ENCODE measurements around the gene TLE1.

Gene TLE1

DNA sequence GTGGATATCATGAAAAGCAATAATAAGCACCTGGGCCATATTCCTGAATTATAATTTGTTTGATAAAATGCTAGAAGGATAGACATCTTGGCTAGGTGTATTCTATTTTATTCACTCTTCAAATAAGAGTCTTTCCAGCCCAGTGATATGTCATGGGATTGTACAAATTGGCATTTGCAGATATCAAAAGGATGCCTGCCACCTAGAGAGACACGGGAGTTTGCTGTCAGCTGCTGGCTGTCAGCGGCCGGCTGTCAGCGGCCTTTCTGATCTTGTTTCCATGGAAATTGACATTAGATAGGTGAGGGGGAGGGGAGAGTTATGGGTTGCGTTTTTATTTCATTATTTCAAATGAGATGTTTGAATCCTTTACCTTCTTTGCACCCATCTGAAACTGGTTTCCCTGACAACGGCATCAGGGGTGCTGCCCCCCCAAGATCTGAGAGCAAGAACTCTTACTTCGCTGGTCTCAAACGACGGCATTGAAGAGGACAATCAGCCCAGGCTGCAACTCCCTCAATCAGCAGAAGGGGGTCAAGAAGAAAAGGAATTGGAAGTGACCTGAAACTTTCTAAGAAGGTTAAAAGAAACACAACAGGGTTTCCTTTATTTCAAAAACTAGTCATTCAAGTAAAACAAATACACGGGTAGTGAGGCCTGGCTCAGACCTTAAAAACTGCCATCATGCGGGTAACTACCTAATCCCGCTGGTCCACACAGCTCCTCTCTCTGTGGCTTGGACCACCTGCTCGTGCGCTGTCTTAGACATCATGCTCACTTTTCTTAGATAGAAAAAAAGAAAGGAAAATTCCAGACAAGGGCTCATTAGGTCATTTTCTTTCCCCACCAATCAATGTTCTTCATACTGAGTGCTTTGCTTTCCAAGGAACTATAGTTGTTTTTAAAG lies 115.7 kb downstream of the TLE1 start:
- DNase-seq, result no peak

DNA sequence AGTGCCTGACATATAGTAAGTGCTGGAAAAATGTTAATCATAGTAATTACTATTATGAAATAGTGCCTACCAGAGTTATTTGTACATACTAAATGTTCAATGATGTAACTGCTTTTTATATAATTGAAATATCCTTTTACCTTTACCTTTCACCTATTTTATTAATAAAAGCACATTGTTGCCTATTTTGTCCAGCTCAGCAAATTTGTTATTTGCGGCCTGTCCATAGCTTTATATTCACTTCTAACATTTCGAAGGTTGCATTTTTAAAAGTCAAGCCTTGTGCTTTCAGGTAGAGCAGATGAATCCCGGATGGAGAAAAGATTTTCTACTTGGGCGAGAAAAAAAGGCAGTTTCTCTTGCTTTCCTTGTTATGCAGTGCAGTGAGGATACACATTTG lies 119.3 kb downstream of the TLE1 start:
- DNase-seq, result no peak

DNA sequence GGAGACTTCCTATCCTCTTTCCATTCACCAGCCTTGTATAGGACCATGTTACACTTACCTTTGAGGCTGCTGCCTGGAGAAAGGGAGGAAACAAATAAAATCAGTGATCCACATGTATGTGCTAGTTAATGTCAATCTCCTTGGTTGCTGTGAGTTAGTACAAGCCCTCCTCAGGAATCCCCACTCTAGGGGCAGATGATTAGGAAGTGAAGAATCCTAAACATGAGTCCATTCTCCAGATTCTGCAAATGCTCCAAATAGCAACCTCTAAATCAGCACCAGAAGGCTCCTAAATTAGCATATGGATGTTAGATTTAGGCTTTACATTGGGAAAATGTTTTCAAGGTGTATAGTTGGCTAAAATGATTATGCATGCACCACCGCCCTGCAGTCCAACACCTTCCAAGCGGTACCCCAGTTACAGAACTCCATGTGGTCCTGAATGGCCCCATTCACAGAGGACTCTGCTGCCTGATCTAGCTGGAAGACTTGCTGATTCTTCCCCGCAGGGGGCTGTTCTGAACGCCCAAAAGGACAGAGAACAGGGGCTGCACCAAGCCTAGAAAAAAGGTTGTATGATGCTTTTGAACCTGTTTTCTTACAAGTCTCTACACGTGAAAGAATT lies 123.2 kb downstream of the TLE1 start:
- no peak for DNase-seq

- no peak for DNase-seq
These were observed 123.7 kb downstream of the TLE1 start for GRCh38 chr9:81565609-81566008.

- no peak for DNase-seq
These were observed 124.2 kb downstream of the TLE1 start for GRCh38 chr9:81565144-81565543.

DNA sequence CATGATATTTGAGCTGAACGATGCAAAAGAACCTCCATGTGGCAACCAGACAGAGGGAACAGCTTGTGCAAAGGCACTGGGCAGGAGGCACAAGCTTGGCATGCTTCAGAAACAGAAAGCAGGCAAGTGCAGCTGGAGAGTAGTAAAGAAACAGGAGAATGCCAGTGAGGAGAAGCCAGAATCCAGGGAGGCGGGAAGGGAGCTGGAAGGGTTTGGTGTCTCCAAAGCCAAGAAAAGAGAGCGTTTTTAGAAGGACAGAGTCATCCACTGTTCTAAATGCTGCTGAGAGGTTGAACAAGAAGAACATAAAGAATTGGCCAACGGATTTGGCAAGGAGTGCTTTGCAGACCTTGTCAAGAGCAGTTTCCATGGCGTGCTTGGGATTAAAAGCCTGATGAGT lies 124.7 kb downstream of the TLE1 start:
- no peak for DNase-seq

DNA sequence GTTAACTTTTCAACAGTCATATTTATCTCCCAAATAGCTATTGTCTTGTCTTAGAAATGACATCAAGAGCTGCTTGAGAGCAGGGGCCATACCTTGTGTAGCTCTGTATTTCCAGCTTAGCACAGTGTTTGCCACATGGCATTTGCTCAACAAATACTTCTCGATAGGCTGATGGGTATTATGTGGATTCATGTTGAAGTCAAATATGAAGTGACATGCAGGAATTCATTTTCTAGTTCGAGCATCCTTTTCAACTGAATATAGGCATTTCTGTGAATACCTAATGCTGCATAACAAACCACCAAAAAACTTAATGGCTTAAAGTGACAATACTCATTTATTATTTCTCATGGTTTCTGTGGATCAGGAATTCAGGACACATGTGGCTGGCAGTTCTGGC lies 125.6 kb downstream of the TLE1 start:
- DNase-seq, result no peak

DNA sequence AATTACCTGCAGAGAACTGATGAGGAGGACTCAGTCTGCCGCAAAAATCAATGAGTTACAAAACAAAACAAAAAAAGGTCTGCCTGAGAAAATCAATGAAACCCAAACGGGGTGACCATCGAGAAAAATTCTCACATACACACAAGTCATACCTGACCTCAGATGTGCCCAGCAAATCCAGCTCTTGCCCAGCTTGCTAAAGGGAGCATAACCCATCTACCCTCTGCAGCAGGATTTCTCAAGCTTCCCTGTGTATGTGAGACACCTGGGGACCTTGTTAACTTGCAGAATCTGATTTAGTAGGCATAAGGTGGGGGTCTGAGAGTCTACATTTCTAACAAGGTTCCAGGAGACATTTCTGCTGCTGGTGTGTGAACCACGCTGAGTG lies 126.3 kb downstream of the TLE1 start:
- DNase-seq, result no peak

DNA sequence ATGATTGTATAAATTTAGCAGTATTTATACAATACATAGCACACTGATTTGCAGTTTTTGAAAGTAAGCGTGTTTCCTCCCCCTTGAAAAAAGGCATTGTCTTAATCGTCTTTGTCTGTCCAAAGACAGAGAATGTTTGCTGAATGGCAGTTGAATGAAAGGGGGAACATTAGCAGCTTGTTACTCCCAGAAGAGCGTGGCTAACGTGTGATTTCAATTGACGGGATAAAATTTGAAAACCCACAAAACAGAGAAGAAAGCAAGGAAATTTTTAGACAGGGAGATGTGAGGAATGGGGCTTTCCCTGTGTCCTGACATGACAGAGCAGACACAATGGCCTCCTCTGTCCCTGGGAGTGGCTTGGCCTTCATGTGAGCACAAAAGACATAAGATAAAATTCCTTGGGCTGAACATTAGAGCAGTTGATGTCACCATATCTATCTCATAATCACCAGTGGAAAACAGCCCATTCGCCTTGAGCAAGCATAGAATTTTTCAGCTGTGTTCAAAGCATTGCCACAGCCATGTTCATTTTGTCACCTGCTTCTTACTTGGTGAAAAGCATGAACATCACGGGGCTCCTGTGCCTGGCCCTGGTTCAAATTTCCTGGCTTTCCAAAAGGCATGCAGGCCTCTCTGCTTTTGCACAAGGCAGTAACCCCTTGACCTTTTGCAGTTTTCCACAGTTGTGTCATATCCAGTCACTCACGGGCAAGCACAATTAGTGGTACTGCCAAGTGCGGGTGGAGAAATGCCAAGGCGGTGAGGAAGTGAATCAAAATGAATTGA lies 126.9 kb downstream of the TLE1 start:
- DNase-seq, result peak; percentile 75

DNA sequence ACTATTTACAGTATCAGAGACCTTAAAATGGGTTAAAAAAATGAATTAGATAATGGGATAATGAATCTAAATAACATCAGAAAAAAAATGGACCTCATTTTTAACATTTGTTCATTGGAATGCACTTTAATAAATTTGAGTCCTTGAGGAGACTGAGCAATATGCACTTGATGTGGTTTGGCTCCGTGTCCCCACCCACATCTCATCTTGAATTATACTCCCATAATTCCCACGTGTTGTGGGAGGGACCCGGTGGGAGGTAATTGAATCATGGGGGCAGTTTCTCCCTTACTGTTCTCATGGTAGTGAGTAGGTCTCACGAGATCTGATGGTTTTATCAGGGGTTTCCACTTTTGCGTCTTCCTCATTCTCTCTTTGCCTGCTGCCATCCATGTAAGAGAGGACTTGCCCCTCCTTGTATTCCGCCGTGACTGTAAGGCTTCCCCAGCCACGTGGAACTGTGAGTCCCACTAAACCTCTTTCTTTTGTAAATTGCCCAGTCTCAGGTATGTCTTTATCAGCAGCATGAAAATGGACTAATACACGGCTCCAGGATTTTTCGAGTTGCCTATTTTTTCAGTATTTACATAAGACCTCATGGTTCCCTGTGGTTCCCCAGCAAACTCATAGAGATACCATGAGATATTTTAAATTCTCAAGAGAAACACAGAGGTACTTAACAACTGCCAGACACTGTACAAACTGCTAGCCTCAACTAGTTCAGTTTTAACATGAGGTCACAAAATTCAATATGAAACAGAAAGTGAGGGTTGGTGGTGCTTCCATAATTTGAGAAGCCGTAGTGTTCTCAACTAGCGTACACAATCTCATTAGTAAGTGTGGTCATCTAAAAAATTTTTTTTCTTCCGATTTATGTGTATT lies 128.3 kb downstream of the TLE1 start:
- DNase-seq, result no peak

- peak; percentile 98 for DNase-seq
These were observed 129.6 kb downstream of the TLE1 start for GRCh38 chr9:81559709-81560108.

- no peak for DNase-seq
These were observed 130.2 kb downstream of the TLE1 start for GRCh38 chr9:81559197-81559596.

DNA sequence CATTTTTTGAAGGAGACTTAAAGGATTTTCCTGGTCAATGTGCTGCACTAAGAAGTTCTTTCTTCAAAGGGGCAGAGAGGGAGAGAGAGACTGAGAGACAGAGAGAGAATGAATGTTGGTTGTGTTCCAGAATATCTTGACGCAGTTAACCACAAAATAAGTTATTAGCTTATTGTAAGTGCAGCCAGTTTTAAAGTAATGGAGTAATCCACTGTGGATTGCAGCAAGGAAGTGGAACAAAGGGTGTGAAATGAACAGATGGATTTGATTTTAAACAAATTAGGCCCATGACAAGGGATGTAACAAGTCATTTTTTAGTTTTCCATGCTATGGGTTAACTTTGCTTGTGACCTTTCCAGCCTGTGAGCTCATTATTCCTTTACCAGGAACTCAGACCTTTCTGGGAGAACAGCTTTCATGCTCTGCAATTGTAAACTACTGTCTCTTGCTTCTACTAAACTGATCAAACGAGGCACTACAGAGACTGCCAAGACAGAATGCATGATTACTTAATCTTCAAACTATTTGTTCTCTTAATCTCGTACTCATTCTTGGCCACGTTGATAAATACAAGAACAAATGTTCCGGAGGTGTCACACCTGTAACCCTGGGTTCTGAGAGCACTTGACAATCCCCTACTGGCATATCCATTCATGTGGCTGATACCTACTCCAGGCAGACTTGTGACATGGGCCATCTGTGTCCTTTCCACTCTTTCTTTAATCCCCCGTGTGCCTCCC lies 131.1 kb downstream of the TLE1 start:
- no peak for DNase-seq

DNA sequence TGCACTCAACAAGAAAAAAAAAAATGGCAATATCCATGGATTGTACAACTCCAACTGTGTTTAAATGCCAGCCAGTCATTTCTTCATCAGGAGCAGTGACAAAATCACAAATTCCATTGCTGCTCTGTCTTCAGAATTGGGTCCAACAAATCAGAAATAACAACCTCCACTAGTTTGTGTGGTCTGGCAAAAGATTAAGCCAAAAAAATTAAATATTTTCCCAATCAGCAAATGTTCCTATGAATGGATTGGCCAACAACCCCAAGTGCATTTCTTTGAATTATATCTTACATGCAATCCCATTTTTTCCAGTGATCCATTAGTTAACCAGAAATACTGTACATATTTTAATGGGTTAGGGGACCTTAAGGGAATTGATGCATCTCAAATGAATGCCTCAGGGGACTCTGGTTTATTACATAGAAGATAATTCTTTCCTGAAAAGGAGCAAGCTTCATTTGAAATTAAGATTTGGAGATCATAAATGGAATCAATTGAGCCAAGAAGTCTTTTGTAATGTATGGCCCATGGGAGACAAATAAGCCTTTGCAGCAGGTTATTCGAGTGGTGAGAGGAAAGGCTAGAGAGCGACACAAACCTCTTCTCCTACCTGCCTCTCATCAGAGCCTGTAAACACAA lies 131.8 kb downstream of the TLE1 start:
- DNase-seq, result no peak

GRCh38 chr9:81556923-81557322 lies 132.4 kb downstream of the TLE1 start:
- DNase-seq, result no peak

DNA sequence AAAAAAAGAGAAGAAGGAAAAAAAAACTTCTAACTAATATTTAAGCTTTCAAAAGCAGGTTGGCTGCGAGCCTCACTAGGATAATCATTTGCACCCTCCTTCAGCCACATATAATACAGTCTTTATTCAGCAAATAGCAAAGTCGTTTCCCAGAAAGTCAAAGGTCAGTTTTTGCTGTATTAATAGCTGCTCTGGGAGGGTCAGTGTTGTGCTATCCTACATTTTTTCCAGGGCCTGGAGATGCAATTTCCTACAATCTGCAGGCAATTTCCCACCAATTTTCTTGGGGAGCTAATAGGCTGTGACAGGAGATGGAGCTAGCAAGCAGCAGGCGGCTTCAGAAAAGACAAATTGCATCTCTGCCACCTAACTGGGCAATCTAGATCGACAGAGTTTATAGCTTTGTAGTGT lies 136.8 kb downstream of the TLE1 start:
- no peak for DNase-seq

DNA sequence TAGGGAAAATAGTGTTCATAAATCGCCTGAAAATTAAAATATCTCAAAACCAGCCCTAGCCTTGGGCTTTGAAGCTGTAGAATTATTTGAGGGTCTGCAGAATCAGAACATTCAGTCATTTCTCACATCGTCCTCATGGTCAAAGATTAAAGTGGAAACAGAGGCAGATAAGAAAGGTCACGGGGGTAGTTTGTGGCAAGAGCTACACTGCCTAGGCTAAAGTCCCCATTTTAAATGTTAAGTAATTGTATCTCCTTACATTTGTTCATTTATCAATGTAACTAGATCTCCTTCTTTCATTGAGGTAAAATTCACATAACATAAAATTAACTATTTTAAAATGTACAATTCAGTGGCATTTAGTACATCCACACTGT lies 139.2 kb downstream of the TLE1 start:
- no peak for DNase-seq

DNA sequence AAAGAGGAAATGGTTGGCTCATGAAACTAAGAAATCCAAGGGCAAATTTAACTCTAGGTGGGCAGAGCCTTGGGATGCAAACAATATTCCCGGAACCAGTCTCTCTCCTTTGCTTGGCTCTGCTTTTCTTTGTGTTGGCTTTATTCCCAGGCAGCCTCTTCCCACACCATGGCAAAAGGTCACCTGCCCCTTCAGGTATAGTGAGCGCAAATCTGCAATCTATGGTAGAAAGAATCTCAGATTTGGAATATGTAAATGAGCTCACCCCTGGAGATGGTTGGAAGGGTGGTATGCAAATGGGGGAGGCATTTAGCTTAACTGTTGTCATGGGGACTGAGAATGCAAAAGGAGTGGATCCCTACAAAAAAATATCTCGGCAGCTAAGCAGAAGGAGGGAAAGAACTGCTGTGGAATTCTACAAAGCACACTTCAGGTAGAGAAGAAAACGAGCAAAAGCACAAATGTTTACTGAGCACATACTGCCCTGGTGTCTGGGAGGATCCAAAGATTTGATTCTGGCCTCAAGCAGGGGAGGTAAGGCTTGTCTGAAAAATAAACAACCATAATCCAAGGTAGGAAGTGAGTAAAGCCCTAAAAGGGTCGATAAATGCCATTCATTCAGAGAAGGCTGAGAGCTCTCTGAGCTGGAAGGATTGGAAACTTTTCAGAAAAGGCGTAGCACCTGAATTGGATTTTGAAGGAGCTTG lies 139.7 kb downstream of the TLE1 start:
- no peak for DNase-seq

- DNase-seq, result no peak
These were observed 140.4 kb downstream of the TLE1 start for GRCh38 chr9:81548911-81549310.

DNA sequence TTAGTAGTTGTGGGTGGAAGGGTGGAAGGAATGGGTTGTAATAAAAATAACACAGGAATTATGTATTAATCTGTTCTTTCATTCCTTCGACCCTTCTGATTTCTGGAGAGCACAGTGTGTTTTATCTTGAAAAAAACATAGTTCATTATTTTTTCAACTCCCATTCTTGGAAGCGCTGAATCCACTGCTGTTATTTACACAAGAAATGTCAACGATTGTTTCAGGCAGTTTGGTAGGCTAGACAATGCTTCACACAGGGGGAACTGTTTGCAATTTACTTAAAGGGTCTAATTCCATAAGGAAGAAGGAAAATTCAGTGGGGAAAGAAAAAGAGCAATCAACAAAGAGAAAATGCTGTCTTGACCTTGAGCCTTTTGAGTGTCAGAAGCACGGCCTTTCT lies 142.9 kb downstream of the TLE1 start:
- DNase-seq, result no peak

GRCh38 chr9:81543695-81544094 lies 145.7 kb downstream of the TLE1 start:
- DNase-seq, result no peak

Measured in islet precursor cell (in vitro differentiated cells).